Measurements from ENCODE around the gene RRP1.

Gene RRP1

GRCh38 chr21:43846430-43846829, 57.1 kb downstream of the RRP1 start:
- Mint-ChIP-seq H3K27ac (no peak overlapping the region), H3K9me3 (peaks cover 8% of the 10 kb centered on the region), H3K36me3 (ENCODE audit: low read depth) (no peaks in the 10 kb centered on the region), H3K4me1 (no peaks in the 10 kb centered on the region), H3K4me3 (no peak overlapping the region), H3K27me3 (ENCODE audit: low read depth, poor library complexity) (peaks cover 16% of the 10 kb centered on the region)
- no peak for DNase-seq
- TF ChIP-seq, protein P1, sequence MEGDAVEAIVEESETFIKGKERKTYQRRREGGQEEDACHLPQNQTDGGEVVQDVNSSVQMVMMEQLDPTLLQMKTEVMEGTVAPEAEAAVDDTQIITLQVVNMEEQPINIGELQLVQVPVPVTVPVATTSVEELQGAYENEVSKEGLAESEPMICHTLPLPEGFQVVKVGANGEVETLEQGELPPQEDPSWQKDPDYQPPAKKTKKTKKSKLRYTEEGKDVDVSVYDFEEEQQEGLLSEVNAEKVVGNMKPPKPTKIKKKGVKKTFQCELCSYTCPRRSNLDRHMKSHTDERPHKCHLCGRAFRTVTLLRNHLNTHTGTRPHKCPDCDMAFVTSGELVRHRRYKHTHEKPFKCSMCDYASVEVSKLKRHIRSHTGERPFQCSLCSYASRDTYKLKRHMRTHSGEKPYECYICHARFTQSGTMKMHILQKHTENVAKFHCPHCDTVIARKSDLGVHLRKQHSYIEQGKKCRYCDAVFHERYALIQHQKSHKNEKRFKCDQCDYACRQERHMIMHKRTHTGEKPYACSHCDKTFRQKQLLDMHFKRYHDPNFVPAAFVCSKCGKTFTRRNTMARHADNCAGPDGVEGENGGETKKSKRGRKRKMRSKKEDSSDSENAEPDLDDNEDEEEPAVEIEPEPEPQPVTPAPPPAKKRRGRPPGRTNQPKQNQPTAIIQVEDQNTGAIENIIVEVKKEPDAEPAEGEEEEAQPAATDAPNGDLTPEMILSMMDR (IDR thresholded peaks at IDR 0.05) = no peak

DNA sequence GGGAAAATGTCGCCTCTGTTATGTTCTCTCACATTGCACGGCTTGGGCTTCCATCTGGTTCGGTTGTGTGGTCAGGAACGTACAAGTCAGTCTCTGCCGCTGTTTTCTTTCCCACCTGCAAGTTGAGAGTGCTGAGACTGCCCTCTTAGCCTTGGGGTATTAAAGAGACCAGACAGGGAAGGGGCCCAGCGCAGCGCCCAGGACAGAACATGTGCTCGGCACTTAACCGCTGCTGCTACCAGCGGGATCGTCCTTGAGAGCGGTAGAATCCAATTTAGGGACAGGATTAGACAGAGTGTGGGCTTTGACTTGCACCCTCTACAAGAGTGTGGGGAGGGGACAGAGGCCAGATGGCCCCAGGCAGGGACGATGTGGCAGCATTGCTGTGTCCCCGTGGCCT, 57.9 kb downstream of the RRP1 start:
- peaks cover 16% of the 10 kb centered on the region for H3K27me3 Mint-ChIP-seq (ENCODE audit: low read depth, poor library complexity)
- TF ChIP-seq, protein P1 (IDR thresholded peaks at IDR 0.05) = no peak
- no peaks in the 10 kb centered on the region for H3K4me1 Mint-ChIP-seq
- no peak for DNase-seq
- H3K4me3 Mint-ChIP-seq = no peak overlapping the region
- H3K27ac Mint-ChIP-seq = no peak overlapping the region
- H3K36me3 Mint-ChIP-seq (ENCODE audit: low read depth) = no peaks in the 10 kb centered on the region
- H3K9me3 Mint-ChIP-seq = peaks cover 8% of the 10 kb centered on the region

DNA sequence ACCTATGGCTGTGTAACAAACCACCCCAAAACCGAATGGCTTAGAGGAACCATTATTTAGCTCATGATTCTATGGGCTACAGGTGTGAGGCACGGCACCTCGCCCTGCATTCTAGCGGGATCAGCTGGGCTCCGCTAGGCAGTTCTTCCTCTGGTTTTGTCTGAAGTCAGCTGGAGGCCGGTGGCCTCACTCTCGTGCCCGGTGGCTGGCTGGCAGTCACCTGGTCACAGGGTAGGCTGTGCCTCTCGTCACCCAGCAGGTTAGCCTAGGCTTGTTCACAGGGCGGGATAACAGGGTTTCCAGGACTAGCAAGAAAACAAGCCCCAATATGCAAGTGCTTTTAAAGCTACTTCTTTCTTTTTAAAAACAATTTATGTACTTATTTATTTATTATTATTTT, 59.4 kb downstream of the RRP1 start:
- TF ChIP-seq, protein P1 (IDR thresholded peaks at IDR 0.05) = no peak
- no peaks in the 10 kb centered on the region for H3K4me1 Mint-ChIP-seq
- no peak overlapping the region for H3K4me3 Mint-ChIP-seq
- H3K27ac Mint-ChIP-seq = no peak overlapping the region
- peaks cover 13% of the 10 kb centered on the region for H3K9me3 Mint-ChIP-seq
- peaks cover 18% of the 10 kb centered on the region for H3K27me3 Mint-ChIP-seq (ENCODE audit: low read depth, poor library complexity)
- peaks cover 4% of the 10 kb centered on the region for H3K36me3 Mint-ChIP-seq (ENCODE audit: low read depth)
- no peak for DNase-seq

- H3K27me3 Mint-ChIP-seq (ENCODE audit: low read depth, poor library complexity) = peaks cover 23% of the 10 kb centered on the region
- no peak for DNase-seq
- TF ChIP-seq, protein P1 (IDR thresholded peaks at IDR 0.05) = no peak
- peaks cover 5% of the 10 kb centered on the region for H3K36me3 Mint-ChIP-seq (ENCODE audit: low read depth)
- H3K9me3 Mint-ChIP-seq = peaks cover 16% of the 10 kb centered on the region
- H3K4me3 Mint-ChIP-seq = no peak overlapping the region
- peaks cover 2% of the 10 kb centered on the region for H3K4me1 Mint-ChIP-seq
- H3K27ac Mint-ChIP-seq = no peak overlapping the region
Observed at GRCh38 chr21:43849532-43850299, 60.3 kb downstream of the RRP1 start.

DNA sequence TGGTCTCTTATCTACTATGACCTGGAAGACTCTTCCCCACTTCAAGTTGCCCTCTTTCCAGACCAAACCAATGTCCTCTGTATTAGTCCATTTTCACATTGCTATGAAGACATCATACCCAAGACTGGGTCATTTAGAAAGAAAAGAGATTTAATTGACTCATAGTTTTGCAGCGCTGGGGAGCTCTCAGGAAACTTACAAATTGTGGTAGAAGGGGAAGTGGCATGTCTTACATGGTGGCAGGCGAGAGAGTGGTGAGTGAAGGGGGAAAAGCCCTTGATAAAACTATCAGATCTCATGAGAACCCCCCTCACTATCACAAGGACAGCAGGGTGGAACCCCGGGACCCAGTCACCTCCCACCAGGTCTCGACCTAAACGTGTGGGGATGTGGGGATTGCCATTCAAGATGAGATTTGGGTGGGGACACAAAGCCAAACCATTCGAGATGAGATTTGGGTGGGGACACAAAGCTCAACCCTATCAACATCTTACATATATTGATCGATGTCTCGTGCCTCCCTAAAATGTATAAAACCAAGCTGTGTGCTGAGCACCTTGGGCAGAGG, 61.4 kb downstream of the RRP1 start:
- TF ChIP-seq, protein P1 (IDR thresholded peaks at IDR 0.05) = no peak
- Mint-ChIP-seq H3K9me3 (peaks cover 16% of the 10 kb centered on the region), H3K4me3 (no peak overlapping the region), H3K36me3 (ENCODE audit: low read depth) (peaks cover 5% of the 10 kb centered on the region), H3K4me1 (peaks cover 11% of the 10 kb centered on the region), H3K27me3 (ENCODE audit: low read depth, poor library complexity) (peaks cover 23% of the 10 kb centered on the region), H3K27ac (no peak overlapping the region)
- no peak for DNase-seq

GRCh38 chr21:43851593-43851992, 62.2 kb downstream of the RRP1 start:
- Mint-ChIP-seq H3K4me1 (peaks cover 14% of the 10 kb centered on the region), H3K27me3 (ENCODE audit: low read depth, poor library complexity) (peaks cover 23% of the 10 kb centered on the region), H3K9me3 (peaks cover 16% of the 10 kb centered on the region), H3K27ac (peak overlapping the region; percentile 74), H3K4me3 (no peak overlapping the region), H3K36me3 (ENCODE audit: low read depth) (peaks cover 5% of the 10 kb centered on the region)
- TF ChIP-seq, protein P1 (IDR thresholded peaks at IDR 0.05) = no peak
- no peak for DNase-seq

Measured in nephron progenitor cell (in vitro differentiated cells).